ENCODE measurements around the gene KAZN.

Gene KAZN

DNA sequence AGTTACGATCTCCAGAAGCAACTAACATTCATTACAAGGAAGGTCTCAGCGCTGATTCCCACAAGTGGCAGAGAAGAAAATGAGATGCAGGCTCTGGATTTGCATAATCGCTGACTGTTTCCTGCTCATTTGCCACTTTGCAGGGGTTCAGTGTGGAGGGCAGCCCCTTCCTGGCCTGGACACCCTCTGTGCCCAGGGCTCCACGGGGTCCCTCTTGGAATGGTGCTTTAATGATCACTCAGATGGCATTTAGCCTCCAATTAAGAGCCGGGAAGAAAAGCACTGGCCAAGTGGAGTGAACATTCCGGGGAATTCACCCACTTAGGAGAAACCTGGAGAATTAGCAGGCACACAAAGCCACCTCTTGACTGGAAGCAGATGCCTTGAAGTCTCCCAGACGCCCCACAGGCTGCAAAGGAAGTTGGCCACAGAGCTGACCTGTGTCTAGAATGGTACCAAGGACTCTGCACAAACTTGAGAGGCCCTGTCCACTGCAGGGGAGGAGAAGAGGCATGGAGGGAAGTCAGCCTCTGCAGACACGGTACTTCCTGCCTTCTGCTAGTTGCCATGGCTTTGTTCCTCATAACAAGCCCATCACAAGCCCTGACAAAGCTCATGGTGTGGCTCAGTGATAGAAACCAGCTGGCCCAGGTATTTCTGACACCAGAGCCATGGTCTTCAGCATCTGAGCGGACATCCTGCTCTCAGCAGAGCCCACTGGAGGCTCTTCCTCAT, 157.2 kb downstream of the KAZN start:
- TF ChIP-seq, protein P1, sequence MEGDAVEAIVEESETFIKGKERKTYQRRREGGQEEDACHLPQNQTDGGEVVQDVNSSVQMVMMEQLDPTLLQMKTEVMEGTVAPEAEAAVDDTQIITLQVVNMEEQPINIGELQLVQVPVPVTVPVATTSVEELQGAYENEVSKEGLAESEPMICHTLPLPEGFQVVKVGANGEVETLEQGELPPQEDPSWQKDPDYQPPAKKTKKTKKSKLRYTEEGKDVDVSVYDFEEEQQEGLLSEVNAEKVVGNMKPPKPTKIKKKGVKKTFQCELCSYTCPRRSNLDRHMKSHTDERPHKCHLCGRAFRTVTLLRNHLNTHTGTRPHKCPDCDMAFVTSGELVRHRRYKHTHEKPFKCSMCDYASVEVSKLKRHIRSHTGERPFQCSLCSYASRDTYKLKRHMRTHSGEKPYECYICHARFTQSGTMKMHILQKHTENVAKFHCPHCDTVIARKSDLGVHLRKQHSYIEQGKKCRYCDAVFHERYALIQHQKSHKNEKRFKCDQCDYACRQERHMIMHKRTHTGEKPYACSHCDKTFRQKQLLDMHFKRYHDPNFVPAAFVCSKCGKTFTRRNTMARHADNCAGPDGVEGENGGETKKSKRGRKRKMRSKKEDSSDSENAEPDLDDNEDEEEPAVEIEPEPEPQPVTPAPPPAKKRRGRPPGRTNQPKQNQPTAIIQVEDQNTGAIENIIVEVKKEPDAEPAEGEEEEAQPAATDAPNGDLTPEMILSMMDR (IDR thresholded peaks at IDR 0.05; ENCODE audit: low read depth, low read length, missing control alignments), result no peak
- no peak for DNase-seq (ENCODE audit: low read depth)
- H3K4me3 ChIP-seq (ENCODE audit: low read depth, low read length), result no peak overlapping the region

DNA sequence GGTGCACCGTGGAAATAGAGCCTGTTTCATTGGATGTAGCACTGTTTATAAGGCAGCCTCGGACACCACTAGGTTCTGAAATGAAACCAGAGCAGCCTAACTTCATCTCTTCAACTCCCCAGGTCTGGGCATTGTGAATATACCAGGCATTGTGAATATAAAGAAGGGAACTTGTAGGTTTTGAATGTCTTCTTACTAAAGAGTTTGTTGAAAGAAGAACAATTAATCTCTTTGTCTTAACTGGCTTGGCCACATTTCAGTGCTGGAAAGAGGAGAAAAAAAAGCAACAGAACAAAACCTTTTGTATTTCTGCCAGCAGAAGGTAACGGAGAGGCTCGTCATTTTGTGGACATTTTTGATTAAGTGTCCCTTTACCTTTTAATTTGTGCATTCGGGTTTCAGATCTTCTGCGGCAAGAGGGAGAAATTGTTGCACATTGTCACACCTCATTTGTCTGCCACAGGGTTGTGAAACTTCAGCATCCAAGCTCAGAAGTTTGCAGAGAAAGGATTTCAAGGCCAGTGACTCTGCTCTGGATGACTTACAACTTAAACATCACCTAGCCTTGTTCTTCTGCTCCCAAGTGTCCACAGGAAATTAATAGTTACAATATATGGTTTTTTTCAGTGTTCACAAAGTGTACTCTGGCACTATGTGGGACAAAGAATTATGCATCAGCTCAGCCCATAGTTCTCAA, 158.3 kb downstream of the KAZN start:
- TF ChIP-seq, protein P1 (IDR thresholded peaks at IDR 0.05; ENCODE audit: low read depth, low read length, missing control alignments), result no peak
- DNase-seq (ENCODE audit: low read depth), result no peak
- H3K4me3 ChIP-seq (ENCODE audit: low read depth, low read length), result no peak overlapping the region

DNA sequence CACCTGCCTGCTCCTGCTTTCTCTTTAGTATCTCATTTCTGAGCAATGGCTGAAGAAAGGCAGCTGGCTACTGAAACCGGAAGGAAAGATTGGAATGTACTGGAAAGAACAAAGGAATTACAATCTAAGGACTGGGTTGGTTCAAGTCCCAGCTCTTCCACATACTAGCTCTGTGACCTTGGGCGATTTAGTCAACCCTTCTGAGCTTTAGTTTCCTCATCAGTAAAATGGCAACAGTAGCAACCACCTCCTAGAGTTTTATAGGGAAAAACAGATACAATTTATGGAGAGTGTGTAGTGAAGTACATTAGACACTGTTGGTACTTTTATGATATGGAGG, 158.8 kb downstream of the KAZN start:
- no peak overlapping the region for H3K4me3 ChIP-seq (ENCODE audit: low read depth, low read length)
- TF ChIP-seq, protein P1 (IDR thresholded peaks at IDR 0.05; ENCODE audit: low read depth, low read length, missing control alignments), result no peak
- DNase-seq (ENCODE audit: low read depth), result no peak

- TF ChIP-seq, protein P1 (IDR thresholded peaks at IDR 0.05; ENCODE audit: low read depth, low read length, missing control alignments), result no peak
- DNase-seq (ENCODE audit: low read depth), result no peak
- H3K4me3 ChIP-seq (ENCODE audit: low read depth, low read length), result no peak overlapping the region
These were observed 160.7 kb downstream of the KAZN start for GRCh38 chr1:14759042-14759818.

DNA sequence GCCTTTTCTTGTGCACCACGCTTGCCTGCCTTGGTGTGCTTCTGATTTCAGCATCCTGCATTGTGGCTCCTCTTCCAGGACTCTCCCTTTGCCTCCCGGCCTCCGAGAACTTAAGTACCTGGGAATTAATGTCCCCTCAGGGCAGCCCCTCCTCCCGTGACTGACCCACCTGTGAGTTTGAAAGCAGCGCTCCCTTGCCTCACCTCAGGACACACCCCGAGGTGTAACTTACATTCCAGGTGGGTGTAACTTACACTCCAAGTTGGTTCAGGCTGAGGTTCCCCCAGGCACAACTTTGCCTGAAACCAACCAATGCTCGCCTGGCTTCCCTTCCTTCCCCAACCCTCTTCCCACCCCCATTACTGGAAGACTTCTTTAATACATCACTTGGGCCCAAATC, 161.4 kb downstream of the KAZN start:
- no peak for DNase-seq (ENCODE audit: low read depth)
- H3K4me3 ChIP-seq (ENCODE audit: low read depth, low read length), result no peak overlapping the region
- TF ChIP-seq, protein P1 (IDR thresholded peaks at IDR 0.05; ENCODE audit: low read depth, low read length, missing control alignments), result no peak

DNA sequence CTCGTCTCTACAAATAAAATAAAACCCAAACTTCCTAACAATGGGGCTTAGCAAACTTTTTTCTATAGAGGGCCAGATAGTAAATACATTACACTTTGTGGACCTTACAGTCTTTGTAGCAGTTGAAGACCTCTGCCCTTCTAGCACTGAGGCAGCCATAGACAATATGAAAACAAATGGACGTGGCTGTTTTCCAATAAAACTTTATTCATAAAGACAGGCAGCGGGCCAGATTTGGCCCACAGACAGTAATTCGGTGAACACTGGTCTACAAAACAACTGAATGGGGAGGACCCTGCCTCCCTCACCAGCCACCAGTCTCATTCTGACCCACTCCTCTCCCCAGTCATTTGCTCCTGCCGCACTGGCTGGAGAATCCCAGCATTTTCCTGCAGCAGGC, 162.3 kb downstream of the KAZN start:
- H3K4me3 ChIP-seq (ENCODE audit: low read depth, low read length), result no peak overlapping the region
- TF ChIP-seq, protein P1 (IDR thresholded peaks at IDR 0.05; ENCODE audit: low read depth, low read length, missing control alignments), result no peak
- no peak for DNase-seq (ENCODE audit: low read depth)

Data from GM12864 (cell line).